ENCODE results near the gene KANK4.

KANK4 gene

DNA sequence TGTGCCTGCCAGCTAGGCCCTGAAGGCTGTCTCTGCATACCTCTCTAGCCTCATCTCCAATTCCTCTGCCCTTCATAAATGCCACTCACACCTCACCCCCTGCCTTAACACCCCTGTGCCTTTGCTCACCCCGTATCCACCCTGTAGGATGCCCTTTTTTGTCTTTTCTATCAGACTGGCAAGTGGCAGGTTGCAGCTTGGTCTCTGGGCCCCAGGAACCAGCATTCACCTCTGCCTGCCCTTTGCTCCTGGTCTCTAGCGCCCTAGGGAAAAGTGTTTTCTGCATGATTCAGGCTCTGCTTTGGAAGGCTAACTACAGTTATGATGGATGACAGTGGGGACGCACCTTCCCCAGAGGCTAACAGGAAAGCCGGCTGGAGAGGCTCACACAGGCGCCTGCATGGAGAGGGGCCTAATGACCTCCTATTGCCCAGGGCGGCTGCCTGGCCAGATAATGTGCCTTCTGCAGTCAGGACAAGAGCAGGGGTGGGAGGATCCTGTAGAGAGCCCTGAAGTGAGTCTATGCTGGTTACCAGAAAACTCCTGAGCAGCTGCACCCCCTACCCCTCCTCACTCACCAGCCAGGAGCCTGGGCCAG lies 11.2 kb downstream of the KANK4 start:
- in situ Hi-C loops (cut with HindIII; ENCODE audit: low sequenced_read_pairs): no loop called here

DNA sequence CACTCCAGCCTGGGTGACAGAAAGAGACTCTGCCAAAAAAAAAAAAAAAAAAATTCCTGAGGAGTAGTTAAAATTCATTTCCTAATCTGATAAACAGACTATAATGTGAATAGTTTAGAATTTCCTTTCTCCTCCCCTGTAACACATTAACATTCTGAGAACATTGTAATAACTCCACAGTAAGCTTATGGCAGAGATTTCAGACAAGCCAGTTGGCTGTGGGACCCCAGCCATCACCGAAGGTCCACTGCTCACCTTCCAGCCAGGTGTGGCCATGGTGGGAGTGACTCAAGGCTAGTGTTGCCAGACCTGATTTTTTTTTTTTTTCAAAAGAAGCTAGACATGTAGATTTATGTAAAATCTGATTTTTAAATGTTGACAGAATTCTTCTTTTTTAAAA lies 11.8 kb downstream of the KANK4 start:
- in situ Hi-C loops (cut with HindIII; ENCODE audit: low sequenced_read_pairs): no loop called here

DNA sequence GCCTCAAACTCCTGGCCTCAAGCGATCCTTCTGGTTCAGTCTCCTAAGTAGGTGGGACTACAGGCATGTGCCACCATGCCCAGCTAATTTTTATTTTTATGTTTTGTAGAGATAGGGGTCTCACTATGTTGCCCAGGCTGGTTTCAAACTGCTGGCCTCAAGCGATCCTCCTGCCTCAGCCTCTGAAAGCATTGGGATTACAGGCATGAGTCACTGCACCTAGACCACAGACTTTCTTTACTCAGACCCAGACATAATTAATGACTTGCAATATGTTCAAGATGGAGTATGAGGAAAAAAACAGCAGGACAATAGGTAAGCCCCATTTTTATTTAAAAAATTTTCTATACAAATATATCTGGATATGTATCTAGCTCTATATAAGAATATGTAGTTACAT lies 13.2 kb downstream of the KANK4 start:
- in situ Hi-C loops (cut with HindIII; ENCODE audit: low sequenced_read_pairs): no loop called here

DNA sequence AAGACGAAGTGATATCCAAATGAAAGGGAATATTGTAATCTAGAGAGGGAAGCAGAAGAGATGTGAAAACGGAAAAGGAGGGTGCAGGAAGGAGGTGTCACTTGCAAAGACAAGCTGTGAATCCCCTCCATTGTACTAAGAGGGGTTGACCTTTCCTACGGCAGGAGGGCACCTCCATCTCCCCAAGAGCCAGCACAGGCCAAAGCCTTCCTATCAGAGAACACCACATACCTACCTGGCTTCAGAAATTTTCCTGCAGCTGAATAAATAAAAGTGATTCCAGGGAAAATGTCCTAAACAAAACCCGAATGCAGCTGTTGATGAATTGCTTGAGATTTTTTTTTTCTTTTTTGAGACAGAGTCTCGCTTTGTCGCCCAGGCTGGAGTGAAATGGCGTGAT lies 14.3 kb downstream of the KANK4 start:
- in situ Hi-C loops (cut with HindIII; ENCODE audit: low sequenced_read_pairs): loop anchor here (5.0 kb wide), 1 partner anchor 37 kb away; no protein-coding TSS in a partner anchor

DNA sequence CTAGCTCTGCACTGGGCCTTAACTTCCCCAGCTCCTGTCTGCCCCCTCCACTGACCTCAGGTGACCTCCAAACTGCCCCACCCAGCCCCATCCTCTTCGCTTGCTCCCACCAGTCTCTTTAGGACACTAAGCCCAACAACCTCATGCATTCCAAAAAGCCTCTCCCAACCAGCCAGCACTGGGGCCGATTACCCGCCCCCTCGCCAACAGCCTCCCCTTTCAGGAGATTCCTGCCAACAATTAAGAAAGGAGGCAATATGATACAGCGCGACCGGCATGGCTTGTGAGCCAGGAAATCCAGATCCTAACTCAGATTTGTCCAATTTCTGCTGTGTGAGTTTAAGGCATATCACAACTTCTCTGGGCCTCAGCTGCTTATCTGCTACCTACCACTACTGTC lies 14.7 kb downstream of the KANK4 start:
- in situ Hi-C loops (cut with HindIII; ENCODE audit: low sequenced_read_pairs): loop anchor here (5.0 kb wide), 1 partner anchor 38 kb away; no protein-coding TSS in a partner anchor

DNA sequence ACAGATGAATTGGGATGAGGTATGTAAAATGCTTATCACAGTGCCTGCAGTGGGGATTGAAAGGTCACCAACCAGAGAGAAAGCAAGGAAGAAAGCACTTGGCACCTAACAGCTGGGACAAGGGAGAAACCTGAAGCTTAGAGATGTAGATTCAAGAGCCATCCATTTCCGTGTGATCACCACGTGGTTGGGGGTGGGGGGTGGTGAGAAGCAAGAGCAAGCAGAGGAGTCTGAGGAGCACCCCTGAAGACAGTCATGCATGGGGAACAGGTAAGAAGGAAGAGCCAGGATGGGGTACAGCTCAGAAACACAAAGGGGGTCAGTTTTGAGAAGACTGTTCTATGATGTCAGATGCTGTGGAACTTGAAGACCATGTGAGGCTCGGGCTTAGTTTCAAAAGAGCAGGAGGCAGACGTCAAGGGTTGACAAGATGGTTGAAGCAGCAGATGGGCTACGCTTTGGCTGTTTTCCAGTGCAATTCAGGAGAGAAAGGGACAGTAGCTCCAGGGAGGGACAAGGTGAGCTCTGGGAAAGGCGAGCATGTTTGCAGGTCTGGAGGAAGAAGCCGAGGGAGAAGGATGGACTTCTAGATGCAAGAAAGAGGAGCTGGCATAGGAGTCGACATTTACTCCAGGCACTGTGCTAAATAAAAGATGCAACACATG lies 17.4 kb downstream of the KANK4 start:
- in situ Hi-C loops (cut with HindIII; ENCODE audit: low sequenced_read_pairs): loop anchor here (5.0 kb wide), 1 partner anchor 40 kb away; no protein-coding TSS in a partner anchor

DNA sequence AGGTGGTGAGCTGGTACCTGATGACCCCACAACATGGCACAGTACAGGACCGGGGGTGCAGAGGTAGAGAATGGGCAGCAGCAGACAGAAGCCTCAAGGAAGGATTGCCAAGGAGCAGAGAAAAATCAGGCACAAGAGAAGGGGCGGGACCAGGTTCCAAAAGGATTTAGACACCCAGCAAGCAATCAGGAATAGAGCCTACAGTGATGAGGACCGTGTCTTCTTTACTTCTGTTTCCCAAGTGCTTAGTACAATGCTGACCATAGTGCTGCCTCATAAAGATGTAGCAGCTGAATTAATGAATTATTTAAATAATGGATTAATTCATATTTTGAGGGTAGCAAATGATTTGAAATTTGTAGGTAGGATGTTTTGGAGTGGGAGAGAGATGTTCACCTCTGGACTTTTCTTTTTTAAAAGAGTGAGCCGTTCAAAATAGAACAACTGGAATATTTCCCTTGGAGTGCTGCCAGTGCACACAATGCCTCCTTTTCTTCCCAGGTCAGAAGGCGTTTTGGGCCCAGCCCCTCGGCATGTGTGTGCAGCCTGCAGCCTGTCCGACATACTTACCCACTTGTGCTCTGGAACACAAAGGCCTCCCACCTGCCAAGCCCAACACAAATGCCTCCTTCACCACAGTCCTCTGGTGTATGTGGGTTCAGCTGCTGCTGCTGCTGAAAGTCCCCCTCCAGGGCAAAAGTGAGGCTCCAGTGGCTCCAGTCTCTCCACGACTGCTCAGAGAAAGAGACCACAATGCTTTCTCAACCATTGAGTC lies 19.6 kb downstream of the KANK4 start:
- in situ Hi-C loops (cut with HindIII; ENCODE audit: low sequenced_read_pairs): loop anchor here (5.0 kb wide), 1 partner anchor 43 kb away; no protein-coding TSS in a partner anchor

DNA sequence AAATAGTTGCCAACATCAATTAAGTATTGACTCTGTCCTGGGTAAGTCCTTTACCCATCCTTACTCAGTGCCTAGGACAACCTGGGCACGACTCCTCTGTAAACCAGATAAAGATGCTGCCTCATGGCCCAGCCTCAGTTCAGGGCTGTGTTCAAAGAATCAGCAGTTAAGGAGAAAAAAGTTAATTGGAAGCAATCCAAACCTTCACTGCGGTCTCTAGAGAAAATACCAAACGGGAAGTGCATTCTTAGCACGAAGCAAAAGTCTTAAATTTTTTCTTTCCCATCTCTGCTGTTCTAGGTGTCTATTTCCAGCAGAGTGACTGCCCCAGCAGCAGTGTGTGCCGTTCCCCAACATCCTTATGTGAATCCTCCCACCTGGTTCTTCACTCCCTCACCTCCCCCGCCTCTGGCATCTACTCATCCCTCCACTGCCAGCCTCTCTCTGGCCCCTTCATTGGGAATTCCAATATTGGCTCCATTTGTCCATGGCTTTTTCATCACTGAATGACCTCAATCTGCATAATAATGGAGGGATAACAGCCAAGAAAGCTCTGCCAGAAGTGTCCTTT lies 23.2 kb downstream of the KANK4 start:
- in situ Hi-C loops (cut with HindIII; ENCODE audit: low sequenced_read_pairs): no loop called here

DNA sequence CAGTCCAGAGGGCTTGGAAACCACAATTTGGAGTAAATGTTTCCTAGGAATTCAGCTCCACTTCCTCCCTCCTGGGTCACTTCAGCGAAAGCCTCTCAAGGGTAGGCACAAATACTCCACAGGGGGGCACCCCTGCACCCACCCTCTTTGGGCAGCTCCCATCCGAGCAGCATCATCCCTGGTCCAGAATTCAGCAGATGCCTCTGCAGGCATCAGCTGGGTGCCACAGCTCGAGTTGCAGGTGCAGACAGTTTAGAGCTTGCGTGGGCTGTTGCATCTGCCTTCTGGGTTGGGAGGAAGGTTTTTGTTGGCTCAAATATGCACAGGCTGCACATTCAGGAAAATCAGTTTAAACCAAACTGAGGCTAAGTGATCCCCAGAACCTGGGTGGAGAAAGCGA lies 25.0 kb downstream of the KANK4 start:
- in situ Hi-C loops (cut with HindIII; ENCODE audit: low sequenced_read_pairs): no loop called here

DNA sequence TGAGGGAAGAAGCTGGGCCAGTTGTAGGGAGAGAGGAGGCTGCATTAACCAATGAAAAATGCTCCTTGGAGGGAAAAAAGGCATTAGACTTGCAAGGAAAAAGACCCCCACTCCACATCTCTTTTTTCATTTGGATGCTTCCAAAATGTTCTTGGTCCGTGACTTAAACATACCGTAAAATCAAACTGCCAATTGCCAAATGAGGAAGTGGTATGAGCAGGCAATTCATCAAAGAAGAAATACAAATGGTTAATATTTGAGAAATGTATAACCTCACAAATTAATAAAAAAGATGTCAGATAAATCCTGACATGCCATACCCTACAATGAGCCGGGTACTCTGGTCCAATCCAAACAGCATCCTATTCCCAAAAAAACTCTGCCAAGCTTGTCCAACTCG lies 30.6 kb downstream of the KANK4 start:
- in situ Hi-C loops (cut with HindIII; ENCODE audit: low sequenced_read_pairs): no loop called here

DNA sequence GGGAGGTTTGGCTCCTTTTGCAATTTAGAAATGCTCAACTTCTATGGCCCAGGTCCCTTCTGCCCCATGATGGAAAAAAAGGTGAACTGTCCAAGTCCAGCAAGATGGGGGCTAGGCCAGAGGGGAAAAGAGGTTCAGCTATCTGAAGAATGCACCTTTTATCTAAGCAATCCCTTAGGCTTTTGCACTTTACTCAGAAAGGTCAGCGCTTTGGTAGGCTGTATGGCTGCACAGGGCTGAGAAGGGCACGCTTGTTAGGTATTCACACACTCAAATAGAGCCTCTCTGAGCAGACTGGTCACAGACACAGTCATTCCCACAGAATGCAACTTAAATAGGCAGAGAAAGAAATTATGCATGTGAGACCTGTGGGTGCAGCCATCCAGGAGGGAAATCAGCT lies 31.0 kb downstream of the KANK4 start:
- in situ Hi-C loops (cut with HindIII; ENCODE audit: low sequenced_read_pairs): no loop called here

DNA sequence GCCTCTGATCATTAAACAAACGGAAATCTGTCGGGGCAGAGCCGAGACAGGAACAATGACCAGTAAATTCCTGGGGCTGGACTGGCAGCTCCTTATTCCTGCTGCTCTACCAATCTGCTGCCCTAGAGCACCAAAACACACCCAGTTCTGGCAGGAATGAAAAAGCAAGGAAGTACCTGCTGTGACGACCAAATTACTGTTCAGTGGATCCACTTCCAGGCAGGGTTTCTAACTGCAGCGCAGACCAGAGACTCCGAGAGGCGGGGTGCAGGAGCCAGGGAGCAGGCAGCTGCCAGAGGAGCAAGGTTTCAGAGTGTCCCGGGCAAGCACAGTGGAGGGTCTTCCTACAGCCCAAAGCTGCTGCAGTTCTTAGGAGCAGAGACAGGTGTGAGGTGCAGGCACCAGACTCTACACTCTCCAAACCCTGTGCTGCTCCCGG lies 32.4 kb downstream of the KANK4 start:
- in situ Hi-C loops (cut with HindIII; ENCODE audit: low sequenced_read_pairs): no loop called here

DNA sequence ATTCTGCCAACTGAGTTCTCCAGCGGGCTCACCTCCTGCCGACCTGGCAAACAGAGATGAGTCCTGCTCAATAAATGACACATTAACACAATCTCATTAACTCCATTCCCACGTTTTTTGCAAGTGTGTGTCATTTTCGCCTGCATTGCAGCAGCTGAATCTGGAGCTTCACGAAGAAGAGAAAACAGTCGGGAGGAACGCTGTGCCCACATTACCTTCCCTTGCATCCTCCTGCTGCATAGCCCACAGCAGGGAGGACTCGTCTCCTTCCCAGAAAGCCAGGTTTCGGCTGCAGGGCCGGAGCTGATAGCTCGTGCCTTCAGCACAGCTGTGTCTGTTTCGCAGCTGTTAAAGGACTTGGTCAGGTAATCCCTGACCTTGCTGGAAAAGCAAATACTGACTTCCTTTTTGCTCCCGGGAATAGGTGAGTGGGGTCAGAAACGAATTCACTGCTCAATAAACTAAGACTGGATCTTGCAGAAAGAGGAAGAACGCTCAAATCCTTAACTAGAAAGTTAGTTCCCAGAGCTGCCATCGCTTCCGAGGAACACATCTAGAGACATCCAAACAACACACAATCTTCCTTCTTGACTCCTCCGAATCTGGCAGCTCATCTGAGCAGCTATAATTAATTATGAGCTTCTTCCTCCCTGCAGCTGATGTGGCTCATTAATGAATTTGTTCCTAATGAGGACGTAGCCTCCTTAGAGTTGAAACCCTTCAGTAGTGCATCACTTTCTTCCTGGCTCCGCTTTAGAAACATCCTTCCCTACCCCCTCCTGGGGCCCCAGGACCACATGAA lies 33.0 kb downstream of the KANK4 start:
- in situ Hi-C loops (cut with HindIII; ENCODE audit: low sequenced_read_pairs): no loop called here

DNA sequence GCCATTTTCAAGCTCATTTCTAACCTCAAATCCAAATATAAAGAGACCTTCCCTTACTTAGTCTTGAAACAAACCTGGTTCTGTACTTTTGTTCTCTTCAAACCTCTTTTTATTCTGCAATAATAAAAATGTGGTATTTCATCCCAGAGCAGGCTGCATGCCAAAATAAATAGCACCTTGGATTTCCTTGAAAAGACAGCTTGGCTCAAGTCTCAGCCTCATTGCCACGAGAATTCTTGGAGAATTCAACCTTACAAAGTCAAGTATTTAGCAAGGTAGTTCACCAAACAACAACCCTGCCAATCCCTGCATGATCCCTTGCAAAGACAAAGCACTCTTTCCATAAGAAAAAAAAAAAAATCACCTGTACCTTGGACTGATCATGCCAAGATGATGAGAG lies 33.8 kb downstream of the KANK4 start:
- in situ Hi-C loops (cut with HindIII; ENCODE audit: low sequenced_read_pairs): no loop called here

DNA sequence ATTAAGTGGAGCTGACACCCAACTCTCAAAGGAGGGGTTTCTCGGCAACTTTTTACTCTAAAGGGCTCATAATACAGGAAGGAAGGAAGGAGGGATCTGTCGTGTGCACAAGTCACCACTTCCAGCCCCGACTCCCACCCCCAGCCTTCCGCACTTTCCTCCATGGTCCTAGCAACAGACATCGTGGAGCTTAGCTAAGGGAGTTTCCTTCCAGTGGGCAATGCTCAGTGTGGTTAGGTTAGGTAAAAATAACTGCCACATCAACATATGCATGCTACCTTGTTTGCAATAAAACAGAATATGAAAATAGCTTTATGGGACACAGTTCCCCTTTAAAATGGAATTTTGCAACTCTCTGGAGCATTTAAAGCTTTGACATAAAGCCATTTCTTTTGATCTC lies 35.2 kb downstream of the KANK4 start:
- in situ Hi-C loops (cut with HindIII; ENCODE audit: low sequenced_read_pairs): loop anchor here (5.0 kb wide), 1 partner anchor 93 kb away; no protein-coding TSS in a partner anchor

DNA sequence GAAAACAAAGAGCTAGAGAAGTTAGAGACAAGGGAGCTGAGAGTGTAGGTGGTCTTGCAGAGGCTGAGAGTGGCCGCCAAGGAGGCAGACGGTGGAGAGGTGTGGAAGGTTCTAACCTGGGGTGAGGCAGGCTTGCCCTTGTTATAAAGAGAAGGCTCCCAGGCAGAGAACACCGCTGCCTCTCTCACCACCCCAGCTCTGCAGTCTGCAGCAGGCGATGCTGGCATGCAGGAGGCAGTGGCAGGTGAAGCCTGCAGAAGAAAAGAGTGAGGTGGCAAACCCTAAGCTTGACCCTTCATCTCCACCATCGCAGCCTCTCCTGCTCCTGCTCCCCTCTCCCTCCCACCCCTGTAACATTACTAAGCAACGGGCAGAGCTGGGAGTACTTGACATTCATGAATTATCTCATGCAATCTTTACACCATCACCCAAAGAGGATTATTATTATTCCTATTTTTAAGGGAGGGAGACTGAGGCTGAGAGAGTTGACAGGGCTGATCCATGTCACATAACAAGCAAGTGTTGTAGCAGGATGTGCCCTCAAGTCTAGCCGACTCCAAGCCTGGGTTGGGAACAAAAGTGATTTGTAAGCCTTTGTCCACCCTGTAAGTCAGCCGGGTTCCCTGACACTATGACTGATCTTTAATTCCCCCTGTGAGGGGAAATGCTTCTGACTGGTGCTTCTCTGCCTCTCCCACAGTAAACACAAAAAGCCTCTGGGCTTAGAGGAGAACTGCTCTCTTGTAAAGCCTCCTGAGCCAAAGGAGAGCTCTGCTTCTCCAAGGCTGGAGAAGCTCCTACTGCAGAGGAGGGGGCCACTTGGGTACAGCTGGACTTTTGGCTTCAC lies 36.1 kb downstream of the KANK4 start:
- in situ Hi-C loops (cut with HindIII; ENCODE audit: low sequenced_read_pairs): loop anchor here (5.0 kb wide), 1 partner anchor 94 kb away; no protein-coding TSS in a partner anchor

DNA sequence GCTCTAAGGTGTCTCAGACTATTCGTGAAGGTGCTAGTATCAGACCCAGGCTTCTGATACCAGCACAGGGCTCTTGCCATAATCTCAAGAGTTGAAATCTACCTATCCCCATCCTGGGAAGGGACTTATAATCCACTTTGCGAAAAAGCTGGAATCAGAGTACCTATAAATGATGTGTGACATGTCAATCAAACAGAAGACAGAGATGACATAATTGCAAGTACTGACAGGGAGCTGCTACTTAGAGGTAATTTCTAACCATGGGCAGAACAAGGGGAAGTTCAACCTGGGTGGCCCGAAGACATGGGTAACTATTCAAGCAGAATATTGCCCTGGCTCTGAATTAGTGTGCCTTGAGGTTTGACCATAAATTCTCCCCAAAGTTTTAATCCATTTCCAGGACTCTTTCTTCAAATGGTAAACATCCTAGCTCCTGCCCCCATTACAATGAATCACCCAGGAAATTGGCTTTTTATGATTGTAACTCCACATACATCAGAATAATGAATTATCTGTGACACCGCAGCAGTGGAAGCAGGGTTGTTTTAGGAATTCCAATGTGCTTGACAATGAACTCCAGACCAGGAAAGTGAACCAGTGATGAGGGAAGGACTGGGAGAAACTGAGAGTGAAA lies 37.2 kb downstream of the KANK4 start:
- in situ Hi-C loops (cut with HindIII; ENCODE audit: low sequenced_read_pairs): loop anchor here (5.0 kb wide), 1 partner anchor 95 kb away; no protein-coding TSS in a partner anchor

DNA sequence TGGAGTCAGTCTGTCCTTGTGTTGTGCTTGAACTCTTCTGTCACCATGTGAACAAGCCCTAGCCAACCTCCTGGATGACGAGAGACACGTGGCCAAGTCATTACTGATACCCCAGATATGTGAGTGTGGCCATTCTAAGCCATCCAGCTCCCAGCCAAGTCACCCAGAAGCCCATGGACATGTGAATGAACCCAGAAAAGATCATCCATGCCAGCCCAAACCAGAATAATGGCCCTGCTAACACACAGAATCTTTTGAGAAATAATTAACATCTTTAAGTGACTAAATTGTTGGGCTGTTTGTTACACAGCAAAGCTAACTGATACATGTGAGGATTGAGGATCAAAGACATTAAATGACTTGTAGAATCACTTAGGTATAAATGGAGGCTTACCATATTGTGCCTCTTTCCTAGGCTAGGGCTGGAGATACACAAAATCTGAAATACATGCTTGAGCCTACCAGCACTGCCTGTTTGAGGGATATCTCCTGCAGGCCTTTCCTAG lies 38.2 kb downstream of the KANK4 start:
- in situ Hi-C loops (cut with HindIII; ENCODE audit: low sequenced_read_pairs): loop anchor here (5.0 kb wide), 1 partner anchor 96 kb away; no protein-coding TSS in a partner anchor

DNA sequence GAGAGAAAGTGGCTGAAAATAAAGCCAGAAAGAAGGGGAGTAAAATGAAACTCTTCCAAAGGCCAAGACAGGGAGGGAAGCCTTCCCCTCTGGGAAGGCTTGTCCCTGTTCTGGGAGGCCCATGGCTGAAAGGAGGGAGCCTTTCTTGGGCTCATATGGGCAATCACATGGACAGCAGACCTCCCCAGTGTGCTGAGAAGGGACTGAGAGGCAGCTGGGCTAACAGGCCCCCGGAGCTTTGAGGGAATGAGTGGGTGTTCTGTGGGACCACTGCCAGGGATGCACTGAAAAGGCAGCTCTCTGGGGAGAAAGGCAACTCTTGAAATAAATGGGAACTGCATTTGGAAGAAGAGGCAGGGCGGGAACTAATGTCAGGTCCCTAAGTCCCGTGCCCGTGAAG lies 39.1 kb downstream of the KANK4 start:
- in situ Hi-C loops (cut with HindIII; ENCODE audit: low sequenced_read_pairs): loop anchor here (5.0 kb wide), 1 partner anchor 97 kb away; no protein-coding TSS in a partner anchor
